ENCODE measurements around the gene CACNG4. TPM values are rescaled to one million over a fixed set of nuclear protein-coding genes. Genes with fewer than 3 reads are reported as not detected.

CACNG4 gene
- total RNA-seq, 1 donor from 2014 or later = not detected

- no peak overlapping the region for H3K27ac ChIP-seq (replicated peaks)
- intact Hi-C loops (cut with micrococcal nuclease) = no loop called here
- peaks cover 82% of the 10 kb centered on the region for H3K27me3 ChIP-seq (ENCODE audit: low read depth)
- H3K36me3 ChIP-seq = no peaks in the 10 kb centered on the region
- no peak overlapping the region for H3K4me3 ChIP-seq
- peaks cover 5% of the 10 kb centered on the region for H3K9me3 ChIP-seq (replicated peaks)
- no peaks in the 10 kb centered on the region for H3K4me1 ChIP-seq
- no peak for TF ChIP-seq CTCF (IDR thresholded peaks at IDR 0.05; ENCODE audit: borderline replicate concordance)
- no peak for DNase-seq
These were observed 24.9 kb upstream of the CACNG4 start for GRCh38 chr17:66939461-66940114.

- no peak for DNase-seq
- H3K27ac ChIP-seq (replicated peaks) = no peak overlapping the region
- H3K9me3 ChIP-seq (replicated peaks) = peaks cover 5% of the 10 kb centered on the region
- intact Hi-C loops (cut with micrococcal nuclease) = no loop called here
- no peaks in the 10 kb centered on the region for H3K4me1 ChIP-seq
- no peak for TF ChIP-seq CTCF (IDR thresholded peaks at IDR 0.05; ENCODE audit: borderline replicate concordance)
- peaks cover 97% of the 10 kb centered on the region for H3K27me3 ChIP-seq (ENCODE audit: low read depth)
- no peak overlapping the region for H3K4me3 ChIP-seq
- no peaks in the 10 kb centered on the region for H3K36me3 ChIP-seq
These were observed 23.3 kb upstream of the CACNG4 start for GRCh38 chr17:66941249-66941648.

- Histone ChIP-seq H3K9me3 (replicated peaks) (peaks cover 5% of the 10 kb centered on the region), H3K27me3 (ENCODE audit: low read depth) (peaks cover 98% of the 10 kb centered on the region), H3K4me3 (no peak overlapping the region), H3K4me1 (no peaks in the 10 kb centered on the region), H3K36me3 (no peaks in the 10 kb centered on the region), H3K27ac (replicated peaks) (no peak overlapping the region)
- no peak for TF ChIP-seq CTCF (IDR thresholded peaks at IDR 0.05; ENCODE audit: borderline replicate concordance)
- DNase-seq = no peak
- intact Hi-C loops (cut with micrococcal nuclease) = no loop called here
These were observed 22.6 kb upstream of the CACNG4 start for GRCh38 chr17:66941773-66942450.

- no peak for TF ChIP-seq CTCF (IDR thresholded peaks at IDR 0.05; ENCODE audit: borderline replicate concordance)
- intact Hi-C loops (cut with micrococcal nuclease) = no loop called here
- H3K4me1 ChIP-seq = no peaks in the 10 kb centered on the region
- no peaks in the 10 kb centered on the region for H3K36me3 ChIP-seq
- H3K4me3 ChIP-seq = no peak overlapping the region
- peaks cover 99% of the 10 kb centered on the region for H3K27me3 ChIP-seq (ENCODE audit: low read depth)
- H3K9me3 ChIP-seq (replicated peaks) = peaks cover 4% of the 10 kb centered on the region
- DNase-seq = no peak
- no peak overlapping the region for H3K27ac ChIP-seq (replicated peaks)
These were observed 21.8 kb upstream of the CACNG4 start for GRCh38 chr17:66942451-66943264.

- no peak overlapping the region for H3K27ac ChIP-seq (replicated peaks)
- H3K27me3 ChIP-seq (ENCODE audit: low read depth) = peaks cover 99% of the 10 kb centered on the region
- DNase-seq = no peak
- H3K9me3 ChIP-seq (replicated peaks) = no peaks in the 10 kb centered on the region
- H3K4me3 ChIP-seq = no peak overlapping the region
- no peaks in the 10 kb centered on the region for H3K4me1 ChIP-seq
- no peaks in the 10 kb centered on the region for H3K36me3 ChIP-seq
- TF ChIP-seq CTCF (IDR thresholded peaks at IDR 0.05; ENCODE audit: borderline replicate concordance) = no peak
- intact Hi-C loops (cut with micrococcal nuclease) = no loop called here
These were observed 21.0 kb upstream of the CACNG4 start for GRCh38 chr17:66943484-66943883.
